SK-N-SH (cell line): ENCODE data around the gene ARID2. TPM values are rescaled to one million over a fixed set of nuclear protein-coding genes. Genes with fewer than 3 reads are reported as not detected.

ENCODE experiments used
- CTCF ChIA-PET: fragments of 300-600, 350-600 bp; formaldehyde crosslinking; extraction: SDS; loops from one replicate; lab custom pipeline; 2021; lab: Yijun Ruan, JAX
- POLR2A ChIA-PET: fragments of 350-600 bp; sonication (Branson Sonifier 250); formaldehyde crosslinking; extraction: SDS; loops from one replicate; lab custom pipeline; 2020; ENCODE audit warnings: antibody characterized with exemption, inconsistent platforms; lab: Yijun Ruan, JAX
- DNase-seq: peaks from one replicate; pipeline ENCODE4 v3.0.0; 2012
- H2AFZ ChIP-seq: fragments of 200-600 bp; sonication (generic); 2 replicates; pipeline ENCODE4 v1.8.1; 2016; ENCODE audit warnings: antibody characterized with exemption, mild to moderate bottlenecking, low read depth
- H3F3A ChIP-seq: fragments of 200-600 bp; sonication (generic); replicated peaks from 2 replicates; pipeline ENCODE3; 2016; ENCODE audit warnings: antibody characterized with exemption, mild to moderate bottlenecking; ENCODE audit not compliant: insufficient read depth
- H3K27ac ChIP-seq, 2 experiments: fragments of 200-500 bp in 1 of 2; fragments of 200-600 bp in 1 of 2; sonication (Bioruptor generic) in 1 of 2; sonication (generic), shearing (Covaris generic) in 1 of 2; 2 replicates each; pipeline versions ENCODE4 v1.5.1 to v1.6.1; 2014 to 2016; ENCODE audit warnings: low read depth in 2 of 2, inconsistent platforms in 1 of 2, low read length in 1 of 2, mild to moderate bottlenecking in 1 of 2, mixed read lengths in 1 of 2
- H3K27me3 ChIP-seq: fragments of 200-600 bp; sonication (generic), shearing (Covaris generic); 2 replicates; pipeline ENCODE4 v1.6.1; 2016; ENCODE audit warnings: mixed run types; ENCODE audit not compliant: insufficient read depth
- H3K36me3 ChIP-seq, 2 experiments: fragments of 200-500 bp in 1 of 2; fragments of 200-600 bp in 1 of 2; sonication (Bioruptor generic) in 1 of 2; sonication (generic) in 1 of 2; replicated peaks in 1 of 2; 2 replicates each; pipeline versions ENCODE3 to v1.5.1; 2014 to 2016; ENCODE audit warnings: low read length in 1 of 2, mild to moderate bottlenecking in 1 of 2; ENCODE audit not compliant: insufficient read depth in 2 of 2, control insufficient read depth in 1 of 2
- H3K4me1 ChIP-seq, 2 experiments: fragments of 200-500 bp in 1 of 2; fragments of 200-600 bp in 1 of 2; sonication (Bioruptor generic) in 1 of 2; sonication (generic), shearing (Covaris generic) in 1 of 2; 2 replicates each; pipeline versions ENCODE4 v1.5.1 to v1.6.1; 2014 to 2016; ENCODE audit warnings: low read depth in 1 of 2, low read length in 1 of 2, mixed run types in 1 of 2; ENCODE audit not compliant: insufficient read depth in 2 of 2, control insufficient read depth in 1 of 2
- H3K4me2 ChIP-seq: fragments of 200-600 bp; sonication (generic), shearing (Covaris generic); 2 replicates; pipeline ENCODE4 v1.6.1; 2017; ENCODE audit warnings: mixed run types
- H3K4me3 ChIP-seq, 2 experiments: fragments of 200-500 bp in 1 of 2; fragments of 200-600 bp in 1 of 2; sonication (Bioruptor generic) in 1 of 2; sonication (generic), shearing (Covaris generic) in 1 of 2; 2 replicates each; pipeline versions ENCODE4 v1.5.1 to v1.8.1; 2014 to 2016; ENCODE audit warnings: low read depth in 2 of 2, inconsistent platforms in 1 of 2, low read length in 1 of 2, mild to moderate bottlenecking in 1 of 2, mixed read lengths in 1 of 2, moderate library complexity in 1 of 2
- H3K79me2 ChIP-seq: fragments of 200-600 bp; sonication (generic); 2 replicates; pipeline ENCODE4 v1.8.1; 2017; ENCODE audit warnings: mild to moderate bottlenecking; ENCODE audit not compliant: insufficient read depth
- H3K9ac ChIP-seq: fragments of 200-600 bp; sonication (generic); 2 replicates; pipeline ENCODE4 v1.6.1; 2017; ENCODE audit warnings: mixed run types
- H3K9me2 ChIP-seq: fragments of 200-600 bp; sonication (generic); 2 replicates; pipeline ENCODE4 v1.6.1; 2017; ENCODE audit warnings: mixed run types
- H3K9me3 ChIP-seq: fragments of 200-600 bp; sonication (generic); 2 replicates; pipeline ENCODE4 v1.6.1; 2017; ENCODE audit warnings: mixed run types, mild to moderate bottlenecking, moderate library complexity
- H4K20me1 ChIP-seq: fragments of 200-600 bp; sonication (generic); 2 replicates; pipeline ENCODE4 v1.6.1; 2017; ENCODE audit warnings: mild to moderate bottlenecking, mixed run types; ENCODE audit not compliant: insufficient read depth
- EP300 ChIP-seq, 2 experiments: IDR thresholded peaks; 2 replicates each; pipeline versions ENCODE4 v1.4.0 to v1.6.1; 2012; ENCODE audit warnings: borderline replicate concordance in 1 of 2, low read depth in 1 of 2, low read length in 1 of 2
- EZH2phosphoT487 ChIP-seq: fragments of 200-600 bp; sonication (generic); IDR thresholded peaks from 2 replicates; pipeline ENCODE4 v1.6.1; 2017; ENCODE audit warnings: low read depth, mixed run types, mild to moderate bottlenecking, antibody characterized with exemption, moderate library complexity, borderline replicate concordance
- FOSL2 ChIP-seq: IDR thresholded peaks from 2 replicates; pipeline ENCODE4 v1.4.0; 2012; ENCODE audit warnings: low read depth, mild to moderate bottlenecking, moderate library complexity, borderline replicate concordance
- GABPA ChIP-seq: IDR thresholded peaks from 2 replicates; pipeline ENCODE4 v1.4.0; 2012; ENCODE audit warnings: low read depth, mild to moderate bottlenecking
- IRF3 ChIP-seq: fragments of 150-350 bp; IDR thresholded peaks from 2 replicates; pipeline ENCODE4 v1.6.1; 2016; ENCODE audit warnings: mild to moderate bottlenecking, low read depth, low read length
- PBX3 ChIP-seq: IDR thresholded peaks from 2 replicates; pipeline ENCODE4; 2012
- RAD21 ChIP-seq: IDR thresholded peaks from 2 replicates; pipeline ENCODE4 v1.6.1; 2012; ENCODE audit warnings: mild to moderate bottlenecking, low read length
- RXRA ChIP-seq: IDR thresholded peaks from 2 replicates; pipeline ENCODE4 v1.4.0; 2012; ENCODE audit warnings: low read depth, mild to moderate bottlenecking, borderline replicate concordance
- SIN3A ChIP-seq: IDR thresholded peaks from 2 replicates; pipeline ENCODE4 v1.6.1; 2012; ENCODE audit warnings: low read depth, mild to moderate bottlenecking, low read length, moderate library complexity, borderline replicate concordance
- TAF1 ChIP-seq: IDR thresholded peaks from 2 replicates; pipeline ENCODE4 v1.6.1; 2012; ENCODE audit warnings: low read depth, mild to moderate bottlenecking, low read length, moderate library complexity, borderline replicate concordance
- USF1 ChIP-seq: IDR thresholded peaks from 2 replicates; pipeline ENCODE4 v1.4.0; 2012; ENCODE audit warnings: low read depth, borderline replicate concordance
- polyA plus RNA-seq, 3 experiments: library from polyadenylated mRNA; depleted of rRNA; stranded (reverse); fragments of >200 nt; gene quantifications; 2 replicates each; pipeline ENCODE4 v1.2.3, GENCODE V29; 2012
- TF ChIP-seq, protein P1 (sequence below): fragments of 150-350 bp; IDR thresholded peaks from 2 replicates; pipeline ENCODE4 v1.6.1; 2017; ENCODE audit warnings: antibody characterized with exemption, low read length, low read depth, borderline replicate concordance
- TF ChIP-seq, protein P2 (sequence below): IDR thresholded peaks from 2 replicates; pipeline ENCODE4 v1.4.0; 2012; ENCODE audit warnings: low read depth
- TF ChIP-seq, protein P3 (sequence below): fragments of 200-600 bp; sonication (generic); IDR thresholded peaks from 2 replicates; pipeline ENCODE4 v1.6.1; 2017; ENCODE audit warnings: antibody characterized with exemption, mild to moderate bottlenecking, moderate library complexity

Gene ARID2
- polyA plus RNA-seq, 1 of the 3 experiments (the other 2 are of a cell fraction): 5.9 TPM

DNA sequence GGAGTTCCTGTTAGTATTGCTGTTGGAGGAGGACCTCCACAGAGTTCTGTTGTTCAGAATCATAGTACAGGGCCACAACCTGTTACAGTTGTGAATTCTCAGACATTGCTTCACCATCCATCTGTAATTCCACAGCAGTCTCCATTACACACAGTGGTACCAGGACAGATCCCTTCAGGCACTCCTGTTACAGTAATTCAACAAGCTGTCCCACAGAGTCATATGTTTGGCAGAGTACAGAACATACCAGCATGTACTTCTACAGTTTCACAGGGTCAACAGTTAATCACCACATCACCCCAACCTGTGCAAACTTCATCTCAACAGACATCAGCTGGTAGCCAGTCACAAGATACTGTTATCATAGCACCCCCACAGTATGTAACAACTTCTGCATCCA is 120.8 kb downstream of the ARID2 start:
- Histone ChIP-seq H3K79me2 (no peaks in the 10 kb centered on the region), H2AFZ (no peak overlapping the region), H3K9me3 (no peaks in the 10 kb centered on the region), H3K9ac (no peak overlapping the region), H3K27ac (no peak overlapping the region), H3F3A (no peaks in the 10 kb centered on the region), H3K4me2 (no peak overlapping the region), H3K9me2 (no peaks in the 10 kb centered on the region), H3K36me3 (peaks cover 68 to 84% of the 10 kb centered on the region in 2 experiments), H3K4me3 (no peak overlapping the region), H3K4me1 (no peaks in the 10 kb centered on the region), H4K20me1 (no peaks in the 10 kb centered on the region), H3K27me3 (no peaks in the 10 kb centered on the region)
- TF ChIP-seq EZH2phosphoT487: no peak
- no peak for TF ChIP-seq RXRA
- no peak for TF ChIP-seq RAD21
- no peak for TF ChIP-seq IRF3
- no peak for TF ChIP-seq EP300 (IDR thresholded peaks at IDR 0.05; ENCODE audit: borderline replicate concordance in 1 of 2, low read depth in 1 of 2, low read length in 1 of 2)
- TF ChIP-seq GABPA: no peak
- TF ChIP-seq SIN3A: no peak
- TF ChIP-seq PBX3: no peak
- TF ChIP-seq TAF1: no peak
- TF ChIP-seq FOSL2: no peak
- TF ChIP-seq, protein P1, sequence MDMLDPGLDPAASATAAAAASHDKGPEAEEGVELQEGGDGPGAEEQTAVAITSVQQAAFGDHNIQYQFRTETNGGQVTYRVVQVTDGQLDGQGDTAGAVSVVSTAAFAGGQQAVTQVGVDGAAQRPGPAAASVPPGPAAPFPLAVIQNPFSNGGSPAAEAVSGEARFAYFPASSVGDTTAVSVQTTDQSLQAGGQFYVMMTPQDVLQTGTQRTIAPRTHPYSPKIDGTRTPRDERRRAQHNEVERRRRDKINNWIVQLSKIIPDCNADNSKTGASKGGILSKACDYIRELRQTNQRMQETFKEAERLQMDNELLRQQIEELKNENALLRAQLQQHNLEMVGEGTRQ: no peak
- TF ChIP-seq, protein P2, sequence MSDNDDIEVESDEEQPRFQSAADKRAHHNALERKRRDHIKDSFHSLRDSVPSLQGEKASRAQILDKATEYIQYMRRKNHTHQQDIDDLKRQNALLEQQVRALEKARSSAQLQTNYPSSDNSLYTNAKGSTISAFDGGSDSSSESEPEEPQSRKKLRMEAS: no peak
- TF ChIP-seq, protein P3, sequence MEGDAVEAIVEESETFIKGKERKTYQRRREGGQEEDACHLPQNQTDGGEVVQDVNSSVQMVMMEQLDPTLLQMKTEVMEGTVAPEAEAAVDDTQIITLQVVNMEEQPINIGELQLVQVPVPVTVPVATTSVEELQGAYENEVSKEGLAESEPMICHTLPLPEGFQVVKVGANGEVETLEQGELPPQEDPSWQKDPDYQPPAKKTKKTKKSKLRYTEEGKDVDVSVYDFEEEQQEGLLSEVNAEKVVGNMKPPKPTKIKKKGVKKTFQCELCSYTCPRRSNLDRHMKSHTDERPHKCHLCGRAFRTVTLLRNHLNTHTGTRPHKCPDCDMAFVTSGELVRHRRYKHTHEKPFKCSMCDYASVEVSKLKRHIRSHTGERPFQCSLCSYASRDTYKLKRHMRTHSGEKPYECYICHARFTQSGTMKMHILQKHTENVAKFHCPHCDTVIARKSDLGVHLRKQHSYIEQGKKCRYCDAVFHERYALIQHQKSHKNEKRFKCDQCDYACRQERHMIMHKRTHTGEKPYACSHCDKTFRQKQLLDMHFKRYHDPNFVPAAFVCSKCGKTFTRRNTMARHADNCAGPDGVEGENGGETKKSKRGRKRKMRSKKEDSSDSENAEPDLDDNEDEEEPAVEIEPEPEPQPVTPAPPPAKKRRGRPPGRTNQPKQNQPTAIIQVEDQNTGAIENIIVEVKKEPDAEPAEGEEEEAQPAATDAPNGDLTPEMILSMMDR: no peak
- TF ChIP-seq USF1: no peak
- CTCF ChIA-PET: no interaction called here
- no peak for DNase-seq
- POLR2A ChIA-PET: no interaction called here
